HG02642 (cell line): ENCODE data around the gene ITGBL1.

Experiments used
- ATAC-seq: cut with Tn5 transposase; IDR thresholded peaks from one replicate; pipeline ENCODE4 v1.9.1; 2021; ENCODE audit warnings: mild to moderate bottlenecking; ENCODE audit not compliant: unreplicated experiment, poor library complexity

The ITGBL1 gene

GRCh38 chr13:101552786-101553185 is 100.3 kb downstream of the ITGBL1 start:
- ATAC-seq: no peak

GRCh38 chr13:101554420-101555125 is 102.1 kb downstream of the ITGBL1 start:
- ATAC-seq: no peak

GRCh38 chr13:101555610-101556009 is 103.1 kb downstream of the ITGBL1 start:
- no peak for ATAC-seq

GRCh38 chr13:101556676-101557123 is 104.2 kb downstream of the ITGBL1 start:
- ATAC-seq: no peak

- ATAC-seq: no peak
Measured at GRCh38 chr13:101565317-101565716, 112.8 kb downstream of the ITGBL1 start.

GRCh38 chr13:101567841-101568240 is 115.4 kb downstream of the ITGBL1 start:
- ATAC-seq: no peak

GRCh38 chr13:101569807-101570206 is 117.3 kb downstream of the ITGBL1 start:
- ATAC-seq: no peak

- no peak for ATAC-seq
Measured at GRCh38 chr13:101570410-101570809, 117.9 kb downstream of the ITGBL1 start.

GRCh38 chr13:101572456-101572855 is 120.0 kb downstream of the ITGBL1 start:
- ATAC-seq: no peak

GRCh38 chr13:101575581-101575980 is 123.1 kb downstream of the ITGBL1 start:
- ATAC-seq: no peak

- no peak for ATAC-seq
Measured at GRCh38 chr13:101576455-101576854, 124.0 kb downstream of the ITGBL1 start.

- ATAC-seq: no peak
Measured at GRCh38 chr13:101576977-101577376, 124.5 kb downstream of the ITGBL1 start.

- ATAC-seq: no peak
Measured at GRCh38 chr13:101579281-101579802, 126.9 kb downstream of the ITGBL1 start.

GRCh38 chr13:101584331-101584730 is 131.9 kb downstream of the ITGBL1 start:
- ATAC-seq: no peak

GRCh38 chr13:101590479-101590878 is 138.0 kb downstream of the ITGBL1 start:
- no peak for ATAC-seq

GRCh38 chr13:101594936-101595335 is 142.5 kb downstream of the ITGBL1 start:
- ATAC-seq: no peak

- no peak for ATAC-seq
Measured at GRCh38 chr13:101596803-101597202, 144.3 kb downstream of the ITGBL1 start.

- no peak for ATAC-seq
Measured at GRCh38 chr13:101611491-101612475, 159.3 kb downstream of the ITGBL1 start.

GRCh38 chr13:101612735-101613134 is 160.3 kb downstream of the ITGBL1 start:
- ATAC-seq: no peak

- no peak for ATAC-seq
Measured at GRCh38 chr13:101614491-101614890, 162.0 kb downstream of the ITGBL1 start.
